ENCODE results near the gene LRRFIP1. TPM values are rescaled to one million over a fixed set of nuclear protein-coding genes. Genes with fewer than 3 reads are reported as not detected.

LRRFIP1 gene
- total RNA-seq, 1 donor: 64.3 TPM

GRCh38 chr2:237815637-237816036 lies 188.2 kb downstream of the LRRFIP1 start:
- no peak for DNase-seq (ENCODE audit: low read depth)
- TF ChIP-seq, protein P1, sequence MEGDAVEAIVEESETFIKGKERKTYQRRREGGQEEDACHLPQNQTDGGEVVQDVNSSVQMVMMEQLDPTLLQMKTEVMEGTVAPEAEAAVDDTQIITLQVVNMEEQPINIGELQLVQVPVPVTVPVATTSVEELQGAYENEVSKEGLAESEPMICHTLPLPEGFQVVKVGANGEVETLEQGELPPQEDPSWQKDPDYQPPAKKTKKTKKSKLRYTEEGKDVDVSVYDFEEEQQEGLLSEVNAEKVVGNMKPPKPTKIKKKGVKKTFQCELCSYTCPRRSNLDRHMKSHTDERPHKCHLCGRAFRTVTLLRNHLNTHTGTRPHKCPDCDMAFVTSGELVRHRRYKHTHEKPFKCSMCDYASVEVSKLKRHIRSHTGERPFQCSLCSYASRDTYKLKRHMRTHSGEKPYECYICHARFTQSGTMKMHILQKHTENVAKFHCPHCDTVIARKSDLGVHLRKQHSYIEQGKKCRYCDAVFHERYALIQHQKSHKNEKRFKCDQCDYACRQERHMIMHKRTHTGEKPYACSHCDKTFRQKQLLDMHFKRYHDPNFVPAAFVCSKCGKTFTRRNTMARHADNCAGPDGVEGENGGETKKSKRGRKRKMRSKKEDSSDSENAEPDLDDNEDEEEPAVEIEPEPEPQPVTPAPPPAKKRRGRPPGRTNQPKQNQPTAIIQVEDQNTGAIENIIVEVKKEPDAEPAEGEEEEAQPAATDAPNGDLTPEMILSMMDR (IDR thresholded peaks at IDR 0.05; ENCODE audit: insufficient read depth, low read depth, low read length): no peak
- H3K4me3 ChIP-seq (ENCODE audit: low read depth, low read length): no peak overlapping the region

DNA sequence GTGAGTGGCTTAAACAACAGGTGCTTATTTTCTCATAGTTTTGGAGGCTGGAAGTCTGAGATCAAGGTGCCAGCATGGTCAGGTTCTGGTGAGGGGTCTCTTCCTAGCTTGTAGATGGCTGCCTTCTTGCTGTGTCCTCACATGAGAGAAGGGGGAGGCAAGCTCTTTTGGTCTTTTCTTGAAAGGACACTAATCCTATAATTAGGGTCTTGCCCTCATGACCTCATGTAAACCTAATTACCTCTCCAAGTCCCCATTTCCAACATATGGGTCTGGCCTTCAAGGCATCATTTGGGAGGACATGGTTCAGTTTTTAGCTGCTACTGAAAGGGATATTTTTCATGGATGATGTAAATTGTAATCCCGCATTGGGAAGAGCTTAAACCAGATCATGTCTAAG lies 189.1 kb downstream of the LRRFIP1 start:
- TF ChIP-seq, protein P1 (IDR thresholded peaks at IDR 0.05; ENCODE audit: insufficient read depth, low read depth, low read length): no peak
- no peak overlapping the region for H3K4me3 ChIP-seq (ENCODE audit: low read depth, low read length)
- DNase-seq (ENCODE audit: low read depth): no peak

- peak; percentile 84 for DNase-seq (ENCODE audit: low read depth)
These were observed 190.7 kb downstream of the LRRFIP1 start for GRCh38 chr2:237818066-237818473.

DNA sequence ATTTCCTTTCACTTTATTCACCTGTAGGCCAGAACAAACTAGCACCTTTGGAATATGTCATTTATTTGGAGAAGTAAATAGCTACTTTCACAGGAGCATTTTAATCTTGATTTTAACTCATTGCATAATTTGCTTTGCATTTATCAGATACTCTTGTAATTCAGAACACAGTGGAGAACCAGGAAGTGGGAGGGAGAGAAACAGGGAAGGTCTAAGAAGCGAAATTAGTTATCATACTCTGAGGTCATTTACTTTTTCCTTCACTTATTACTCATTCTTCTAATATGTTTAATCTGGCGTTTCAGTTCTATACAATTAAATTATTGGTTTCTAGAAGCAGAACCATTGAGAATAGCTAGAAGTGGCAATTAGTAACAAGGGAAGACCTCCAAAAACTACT lies 191.8 kb downstream of the LRRFIP1 start:
- DNase-seq (ENCODE audit: low read depth): no peak
- H3K4me3 ChIP-seq (ENCODE audit: low read depth, low read length): no peak overlapping the region
- TF ChIP-seq, protein P1 (IDR thresholded peaks at IDR 0.05; ENCODE audit: insufficient read depth, low read depth, low read length): no peak

More at GRCh38 chr2:237818066-237818473, 190.7 kb downstream of the LRRFIP1 start:
- TF ChIP-seq, protein P1 (IDR thresholded peaks at IDR 0.05; ENCODE audit: insufficient read depth, low read depth, low read length): no peak
- no peak overlapping the region for H3K4me3 ChIP-seq (ENCODE audit: low read depth, low read length)

- no peak overlapping the region for H3K4me3 ChIP-seq (ENCODE audit: low read depth, low read length)
- DNase-seq (ENCODE audit: low read depth): no peak
- TF ChIP-seq, protein P1 (IDR thresholded peaks at IDR 0.05; ENCODE audit: insufficient read depth, low read depth, low read length): no peak
These were observed 193.0 kb downstream of the LRRFIP1 start for GRCh38 chr2:237820421-237820820.

- H3K4me3 ChIP-seq (ENCODE audit: low read depth, low read length): no peak overlapping the region
- TF ChIP-seq, protein P1 (IDR thresholded peaks at IDR 0.05; ENCODE audit: insufficient read depth, low read depth, low read length): no peak
- DNase-seq (ENCODE audit: low read depth): no peak
These were observed 196.2 kb downstream of the LRRFIP1 start for GRCh38 chr2:237823544-237823943.

- H3K4me3 ChIP-seq (ENCODE audit: low read depth, low read length): no peak overlapping the region
- TF ChIP-seq, protein P1 (IDR thresholded peaks at IDR 0.05; ENCODE audit: insufficient read depth, low read depth, low read length): no peak
- DNase-seq (ENCODE audit: low read depth): no peak
These were observed 196.7 kb downstream of the LRRFIP1 start for GRCh38 chr2:237824085-237824484.
